Pancreas (tissue), 10 donors: ENCODE results near the gene ARHGAP23. TPM values are rescaled to one million over a fixed set of nuclear protein-coding genes. Genes with fewer than 3 reads are reported as not detected.
"Not testable (repeated sequence)": the region's sequence is repeated elsewhere in the genome, so short reads cannot be mapped to it uniquely, and the experiment has no call there.

Experiments used
- ATAC-seq, 4 donors: fragments of 200-7000 bp; cut with Tn5 transposase; one replicate each; pipeline versions ENCODE4 v1.8.0 to v1.9.1; 2020; ENCODE audit warnings: mild to moderate bottlenecking in 4 of 4, moderate library complexity in 4 of 4
- DNase-seq, 6 donors: peaks; one replicate each; pipeline ENCODE4 v3.0.0-alpha.2; 2020
- FAIRE-seq: peaks from 2 replicates; lab custom pipeline; 2012; peaks lifted over from hg19 to GRCh38; lab: Jason Lieb, UNC
- H3K27ac ChIP-seq, 4 donors: fragments of 200-600 bp; sonication (generic); 1 replicate in 3 of 4; 2 replicates in 1 of 4; pipeline versions ENCODE4 v1.5.0 to v1.8.0; 2020
- H3K27me3 ChIP-seq, 4 donors: fragments of 200-600 bp; one replicate each; pipeline ENCODE4 v1.8.0; 2021
- H3K36me3 ChIP-seq, 3 donors: fragments of 200-600 bp; sonication (generic) in 1 of 3; one replicate each; pipeline versions ENCODE4 v1.5.0 to v1.8.0; 2020 to 2021
- H3K4me1 ChIP-seq, 3 donors: fragments of 200-600 bp; one replicate each; pipeline ENCODE4 v1.8.0; 2021
- H3K4me3 ChIP-seq, 4 donors: fragments of 200-600 bp; sonication (generic) in 2 of 4; one replicate each; pipeline versions ENCODE4 v1.5.0 to v1.8.0; 2020 to 2021
- H3K9me3 ChIP-seq, 4 donors: fragments of 200-600 bp; one replicate each; pipeline ENCODE4 v1.8.0; 2021
- WGBS, 2 donors: extraction: QIAGEN DNeasy Blood & Tissue Kit; methylation state at CpG; one replicate each; pipeline ENCODE4 v1.1.7; 2013; 5-methylcytosine and 5-hydroxymethylcytosine counted together
- intact Hi-C, 3 donors: fragments of 100-400 bp; cut with DNase I; formaldehyde crosslinking; loops; one replicate each; pipeline versions ENCODE4 v1.11.1 to v1.14.2; 2022
- polyA plus RNA-seq, 2 donors: library from polyadenylated mRNA; stranded (reverse); fragments of 200-250 nt; gene quantifications; one replicate each; pipeline ENCODE4 v1.2.3, GENCODE V29; 2013
- total RNA-seq, 6 donors: library from RNA; stranded (reverse); fragmentation: NEBNext Ultra II Directional in 4 of 6; extraction: Animal tissue kit (Norgen Biotek cat#: 25700) in 4 of 6; gene quantifications; one replicate each; pipeline versions ENCODE4 v1.2.1 to v1.2.4, GENCODE V29; 2021 to 2023
- TF ChIP-seq, protein P1 (sequence below), 4 donors: fragments of 200-600 bp; sonication (generic) in 3 of 4; IDR thresholded peaks; one replicate each; pipeline versions ENCODE4 v1.5.0 to v1.8.0; 2021; ENCODE audit warnings: antibody characterized with exemption in 4 of 4
- donor health status: healthy with polysubstance abuse.
- donor health status: DM: no; HTN: no; CAD: no; lungs with moderate emphysema.
- donor health status: DM: no; HTN: no; CAD: no.
- donor health status: control.
- donor health status: control.
- donor health status: Bipolar disorder and iron deficiency.
- donor health status: DM: yes; HTN: yes; CAD: no.
- donor health status: DM: no; HTN: no; CAD: no.
- donor health status: DM: no; HTN: no; CAD: no.
- donor health status: DM: yes; HTN: yes; CAD: no.

The ARHGAP23 gene
- total and polyA plus RNA-seq, 8 donors = 2.5 to 7.1 (median 3.9) TPM

DNA sequence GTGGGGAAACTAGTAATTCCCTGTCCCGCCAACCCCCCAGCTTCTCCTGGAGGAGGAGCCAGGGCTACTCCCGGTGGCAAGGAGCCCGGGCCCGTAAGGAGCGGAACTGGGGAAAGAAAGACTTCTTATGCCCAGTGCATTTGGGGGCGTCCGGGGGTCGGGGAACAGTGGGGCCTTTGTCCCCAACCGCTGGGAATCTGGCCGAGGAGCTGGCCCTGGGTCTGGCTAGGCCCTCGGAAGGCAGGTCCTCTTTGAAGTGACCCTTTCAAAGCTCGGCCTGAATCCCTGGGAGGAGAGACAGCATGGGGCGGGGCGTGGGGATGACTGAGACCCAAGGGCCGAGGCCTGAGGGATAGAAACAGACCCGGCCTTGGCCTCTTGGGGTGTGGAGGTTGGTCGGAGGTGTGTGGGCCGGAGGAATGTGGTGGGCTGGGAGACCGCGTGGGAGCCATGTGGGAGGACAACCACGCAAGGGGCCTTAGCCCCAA, 6.0 kb downstream of the ARHGAP23 start:
- no peaks in the 10 kb centered on the region for H3K4me1 ChIP-seq
- H3K27ac ChIP-seq = no peak overlapping the region
- intact Hi-C loops = no loop called here
- TF ChIP-seq, protein P1, sequence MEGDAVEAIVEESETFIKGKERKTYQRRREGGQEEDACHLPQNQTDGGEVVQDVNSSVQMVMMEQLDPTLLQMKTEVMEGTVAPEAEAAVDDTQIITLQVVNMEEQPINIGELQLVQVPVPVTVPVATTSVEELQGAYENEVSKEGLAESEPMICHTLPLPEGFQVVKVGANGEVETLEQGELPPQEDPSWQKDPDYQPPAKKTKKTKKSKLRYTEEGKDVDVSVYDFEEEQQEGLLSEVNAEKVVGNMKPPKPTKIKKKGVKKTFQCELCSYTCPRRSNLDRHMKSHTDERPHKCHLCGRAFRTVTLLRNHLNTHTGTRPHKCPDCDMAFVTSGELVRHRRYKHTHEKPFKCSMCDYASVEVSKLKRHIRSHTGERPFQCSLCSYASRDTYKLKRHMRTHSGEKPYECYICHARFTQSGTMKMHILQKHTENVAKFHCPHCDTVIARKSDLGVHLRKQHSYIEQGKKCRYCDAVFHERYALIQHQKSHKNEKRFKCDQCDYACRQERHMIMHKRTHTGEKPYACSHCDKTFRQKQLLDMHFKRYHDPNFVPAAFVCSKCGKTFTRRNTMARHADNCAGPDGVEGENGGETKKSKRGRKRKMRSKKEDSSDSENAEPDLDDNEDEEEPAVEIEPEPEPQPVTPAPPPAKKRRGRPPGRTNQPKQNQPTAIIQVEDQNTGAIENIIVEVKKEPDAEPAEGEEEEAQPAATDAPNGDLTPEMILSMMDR (IDR thresholded peaks at IDR 0.05) = no peak
- no peak for ATAC-seq
- WGBS, 2 donors = 82 to 87% methylated on average over 20 to 21 of the region's 21 CpGs
- H3K9me3 ChIP-seq = no peaks in the 10 kb centered on the region
- H3K36me3 ChIP-seq = no peaks in the 10 kb centered on the region
- no peak overlapping the region for H3K4me3 ChIP-seq
- H3K27me3 ChIP-seq = no peaks in the 10 kb centered on the region
- no peak for DNase-seq
- FAIRE-seq = no peak

DNA sequence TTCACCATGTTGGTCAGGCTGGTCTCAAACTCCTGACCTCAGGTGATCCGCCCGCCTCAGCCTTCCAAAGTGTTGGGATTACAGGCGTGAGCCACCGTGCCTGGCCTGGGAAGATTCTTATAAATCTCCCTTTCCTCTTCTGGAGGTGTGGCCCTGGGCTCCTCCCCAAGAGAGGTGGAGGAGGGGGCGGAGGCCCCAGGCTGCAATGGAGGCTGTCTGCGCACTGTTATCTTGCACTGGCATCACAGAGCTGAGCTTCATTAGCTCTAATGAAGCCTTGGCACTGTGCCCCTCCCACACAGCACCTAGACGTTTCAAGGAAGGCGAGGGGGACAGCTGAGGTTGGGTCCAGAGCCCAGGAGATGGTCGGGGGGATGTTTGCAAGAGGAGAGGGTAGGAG, 7.5 kb downstream of the ARHGAP23 start:
- Histone ChIP-seq H3K27ac (no peak overlapping the region), H3K27me3 (no peaks in the 10 kb centered on the region), H3K4me1 (no peaks in the 10 kb centered on the region), H3K36me3 (no peaks in the 10 kb centered on the region), H3K9me3 (no peaks in the 10 kb centered on the region), H3K4me3 (no peak overlapping the region)
- WGBS, 2 donors = 74 to 75% methylated on average over 9 of the region's 9 CpGs
- TF ChIP-seq, protein P1 (IDR thresholded peaks at IDR 0.05) = no peak
- DNase-seq (no peak), ATAC-seq (no peak), FAIRE-seq (no peak)
- intact Hi-C loops = loop anchor here in 1 of 3 donors (5.0 kb wide), 1 partner anchor 42 kb away; no protein-coding TSS in a partner anchor

DNA sequence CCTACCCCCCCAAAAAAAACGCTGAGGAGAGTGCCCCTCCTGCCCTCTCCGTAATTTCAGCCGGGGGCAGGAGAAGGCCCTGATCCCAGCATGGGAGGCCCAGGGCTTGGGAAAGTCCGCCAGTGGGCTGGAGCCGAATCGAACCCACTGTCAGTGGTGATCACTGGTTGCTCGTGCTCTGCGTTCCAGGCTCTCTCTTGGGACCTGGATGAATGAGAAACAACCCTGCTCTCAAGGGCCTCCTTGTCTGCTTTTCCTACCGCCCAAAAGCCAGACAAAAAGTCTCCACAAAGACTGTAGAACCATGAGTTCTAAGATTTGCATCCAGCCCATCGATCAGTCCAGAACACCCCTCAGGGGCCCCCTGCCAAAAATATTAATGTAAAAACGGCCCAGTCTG, 8.1 kb downstream of the ARHGAP23 start:
- DNase-seq (no peak), FAIRE-seq (no peak), ATAC-seq (no peak)
- no peaks in the 10 kb centered on the region for H3K36me3 ChIP-seq
- TF ChIP-seq, protein P1 (IDR thresholded peaks at IDR 0.05) = no peak
- no peaks in the 10 kb centered on the region for H3K4me1 ChIP-seq
- H3K27me3 ChIP-seq = no peaks in the 10 kb centered on the region
- 60 to 75% methylated on average over 11 of the region's 11 CpGs for WGBS, 2 donors
- H3K27ac ChIP-seq = no peak overlapping the region
- no peak overlapping the region for H3K4me3 ChIP-seq
- no peaks in the 10 kb centered on the region for H3K9me3 ChIP-seq
- intact Hi-C loops = loop anchor here in 1 of 3 donors (5.0 kb wide), 1 partner anchor 41 kb away; no protein-coding TSS in a partner anchor

DNA sequence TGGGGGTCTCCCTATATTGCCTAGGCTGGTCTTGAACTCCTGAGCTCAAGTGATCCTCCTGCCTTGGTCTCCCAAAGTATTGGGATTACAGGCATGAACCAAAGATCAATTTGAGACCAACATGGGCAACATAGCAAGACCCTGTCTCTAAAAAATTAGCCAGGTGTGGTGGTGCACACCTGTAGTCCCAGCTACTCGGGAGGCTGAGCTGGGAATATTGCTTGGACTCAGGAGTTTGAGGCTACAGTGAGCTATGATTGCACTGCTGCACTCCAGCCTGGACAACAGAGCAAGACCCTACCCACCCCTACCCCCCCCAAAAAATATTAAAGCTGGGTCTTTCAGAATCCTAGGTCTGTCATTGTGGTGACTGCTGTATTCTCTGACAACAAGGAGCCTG, 9.0 kb downstream of the ARHGAP23 start:
- not testable (repeated sequence) for H3K27ac ChIP-seq, H3K4me1 ChIP-seq, H3K36me3 ChIP-seq, H3K4me3 ChIP-seq, H3K27me3 ChIP-seq, ATAC-seq, FAIRE-seq, H3K9me3 ChIP-seq, DNase-seq
- intact Hi-C loops = loop anchor here in 1 of 3 donors (5.0 kb wide), 1 partner anchor 40 kb away; no protein-coding TSS in a partner anchor
- WGBS, 2 donors = 81 to 83% methylated on average over 1 of the region's 1 CpG

DNA sequence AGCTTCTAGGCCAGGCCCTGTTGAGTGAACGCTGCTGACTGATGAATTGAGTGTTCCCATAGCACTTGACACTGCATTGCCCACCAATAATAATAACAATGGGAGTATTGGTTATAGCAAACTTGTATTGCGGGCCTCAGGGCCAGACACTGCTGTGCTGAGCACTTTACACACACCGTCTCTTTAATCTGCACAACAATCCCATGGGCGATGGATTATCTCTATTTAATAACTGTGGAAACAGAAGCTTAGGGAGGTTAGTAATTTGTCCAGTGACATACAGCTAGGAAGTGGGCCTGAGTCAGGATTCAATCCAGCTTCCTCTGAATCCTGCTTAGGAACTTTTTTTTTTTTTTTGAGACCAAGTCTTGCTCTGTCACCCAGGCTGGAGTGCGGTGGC, 11.2 kb downstream of the ARHGAP23 start:
- FAIRE-seq = no peak
- TF ChIP-seq, protein P1 (IDR thresholded peaks at IDR 0.05) = no peak
- intact Hi-C loops = loop anchor here in 1 of 3 donors (5.0 kb wide), 1 partner anchor 38 kb away; no protein-coding TSS in a partner anchor

More for the DNA sequence above, 11.2 kb downstream of the ARHGAP23 start:
- Histone ChIP-seq H3K27ac (no peak overlapping the region), H3K4me3 (no peak overlapping the region), H3K9me3 (no peaks in the 10 kb centered on the region), H3K27me3 (no peaks in the 10 kb centered on the region), H3K4me1 (no peaks in the 10 kb centered on the region), H3K36me3 (no peaks in the 10 kb centered on the region)
- DNase-seq (no peak), ATAC-seq (no peak)
- 89% methylated on average over 5 of the region's 5 CpGs for WGBS, 2 donors
